Femur (tissue), 1 donor: ENCODE measurements around the gene PP2D1.
"Not testable (repeated sequence)": the region's sequence is repeated elsewhere in the genome, so short reads cannot be mapped to it uniquely, and the experiment has no call there.

Source experiments
- DNase-seq: peaks from one replicate; pipeline ENCODE4 v3.0.0-alpha.2; 2017

Gene PP2D1

GRCh38 chr3:20012164-20012563 lies at the start of gene PP2D1:
Gene PP2D1 (minus strand): TSS chr3:20012264. CDS start chr3:20012072, 192 bp downstream.
- no peak for DNase-seq

GRCh38 chr3:20060974-20061685 lies 49.1 kb upstream of the PP2D1 start:
- no peak for DNase-seq

- no peak for DNase-seq
Measured at GRCh38 chr3:20059929-20060328, 47.9 kb upstream of the PP2D1 start.

GRCh38 chr3:20057612-20058180 lies 45.6 kb upstream of the PP2D1 start:
- DNase-seq, result no peak

- DNase-seq, result no peak
Measured at GRCh38 chr3:20056725-20057611, 44.9 kb upstream of the PP2D1 start.

- no peak for DNase-seq
Measured at GRCh38 chr3:20055842-20056241, 43.8 kb upstream of the PP2D1 start.

- no peak for DNase-seq
Measured at GRCh38 chr3:20055020-20055775, 43.1 kb upstream of the PP2D1 start.

GRCh38 chr3:20054549-20054987 lies 42.5 kb upstream of the PP2D1 start:
- no peak for DNase-seq

- no peak for DNase-seq
Measured at GRCh38 chr3:20052851-20053250, 40.8 kb upstream of the PP2D1 start.

- DNase-seq, result no peak
Measured at GRCh38 chr3:20051123-20051806, 39.2 kb upstream of the PP2D1 start.

- no peak for DNase-seq
Measured at GRCh38 chr3:20047976-20048883, 36.2 kb upstream of the PP2D1 start.

- DNase-seq, result no peak
Measured at GRCh38 chr3:20047341-20047779, 35.3 kb upstream of the PP2D1 start.

- DNase-seq, result no peak
Measured at GRCh38 chr3:20046556-20046955, 34.5 kb upstream of the PP2D1 start.

- DNase-seq, result not testable (repeated sequence)
Measured at GRCh38 chr3:20045141-20045540, 33.1 kb upstream of the PP2D1 start.

GRCh38 chr3:20043825-20044224 lies 31.8 kb upstream of the PP2D1 start:
- no peak for DNase-seq

GRCh38 chr3:20043396-20043795 lies 31.3 kb upstream of the PP2D1 start:
- peak; percentile 55 for DNase-seq

GRCh38 chr3:20042331-20042730 lies 30.3 kb upstream of the PP2D1 start:
- no peak for DNase-seq

- DNase-seq, result peak; percentile 92
Measured at GRCh38 chr3:20041197-20041780, 29.2 kb upstream of the PP2D1 start.

- peak; percentile 84 for DNase-seq
Measured at GRCh38 chr3:20040548-20041196, 28.6 kb upstream of the PP2D1 start.
